A549 (cell line): Measurements from ENCODE around the gene RAD51B. TPM values are rescaled to one million over a fixed set of nuclear protein-coding genes. Genes with fewer than 3 reads are reported as not detected.

Experiments used
- ATAC-seq, 2 experiments: fragments of 200-7000 bp in 1 of 2; fragments of >200 bp in 1 of 2; cut with Nextera tagmentation in 1 of 2; cut with Tn5 transposase in 1 of 2; 3 replicates each; pipeline versions ENCODE4 v1.8.0 to v1.9.1; 2018 to 2020; ENCODE audit warnings: mild to moderate bottlenecking in 1 of 2, moderate library complexity in 1 of 2
- CTCF ChIA-PET: fragments of 300-600 bp; sonication (Branson Sonifier 250); formaldehyde crosslinking; extraction: SDS; loops from one replicate; lab custom pipeline; 2021; ENCODE audit warnings: antibody characterized with exemption, inconsistent platforms; lab: Yijun Ruan, JAX
- POLR2A ChIA-PET: fragments of 350-600 bp; formaldehyde crosslinking; extraction: SDS; loops from one replicate; lab custom pipeline; 2021; ENCODE audit warnings: antibody characterized with exemption, inconsistent platforms; lab: Yijun Ruan, JAX
- DNase-seq, 2 experiments: peaks; one replicate each; pipeline versions ENCODE4 v3.0.0 to v3.0.0-alpha.2; 2011 to 2016; ENCODE audit warnings: low read depth in 1 of 2, low spot score in 1 of 2
- FAIRE-seq: peaks from 2 replicates; lab custom pipeline; 2011; peaks lifted over from hg19 to GRCh38; lab: Jason Lieb, UNC
- H3K27ac ChIP-seq, 2 experiments: fragments of >200 bp; sonication (Bioruptor Twin); formaldehyde crosslinking; 3 replicates each; pipeline ENCODE4 v1.5.1; 2016 to 2017
- H3K4me1 ChIP-seq: fragments of >200 bp; sonication (Bioruptor Twin); formaldehyde crosslinking; 3 replicates; pipeline ENCODE4 v1.6.1; 2016
- H3K4me2 ChIP-seq: fragments of >200 bp; sonication (Bioruptor Twin); formaldehyde crosslinking; 3 replicates; pipeline ENCODE4 v1.6.1; 2016
- H3K4me3 ChIP-seq: fragments of >200 bp; sonication (Bioruptor Twin); formaldehyde crosslinking; 3 replicates; pipeline ENCODE4 v1.5.1; 2016
- H3K9me3 ChIP-seq: fragments of >200 bp; sonication (Bioruptor Twin); formaldehyde crosslinking; 3 replicates; pipeline ENCODE4 v1.6.1; 2016
- FOSL2 ChIP-seq, 2 experiments: fragments of 450-650 bp in 1 of 2; fragments of >200 bp in 1 of 2; sonication (Bioruptor Twin) in 1 of 2; formaldehyde crosslinking; IDR thresholded peaks; 2 replicates each; pipeline versions ENCODE4 v1.5.0 to v1.6.1; 2016 to 2020; ENCODE audit warnings: mild to moderate bottlenecking in 1 of 2, moderate library complexity in 1 of 2
- HDAC2 ChIP-seq: fragments of 200-600 bp; sonication (generic); IDR thresholded peaks from 2 replicates; pipeline ENCODE4 v1.6.1; 2016
- HOXB13 ChIP-seq: fragments of 250-450 bp; sonication (Bioruptor Pico); IDR thresholded peaks from 2 replicates; pipeline ENCODE4 v1.5.0; 2020; ENCODE audit warnings: low read depth, mild to moderate bottlenecking, moderate library complexity
- MAZ ChIP-seq: fragments of 150-350 bp; IDR thresholded peaks from 2 replicates; pipeline ENCODE4 v1.6.1; 2014; ENCODE audit warnings: antibody characterized with exemption, low read depth, low read length, borderline replicate concordance
- NFE2L2 ChIP-seq: fragments of 150-350 bp; conservative IDR thresholded peaks from 2 replicates; pipeline ENCODE4 v1.6.1; 2014; ENCODE audit warnings: low read length
- NPAS2 ChIP-seq: fragments of 250-450 bp; sonication (Bioruptor Pico); IDR thresholded peaks from 2 replicates; pipeline ENCODE4 v1.8.0; 2022; ENCODE audit warnings: mild to moderate bottlenecking, moderate library complexity, borderline replicate concordance
- POLR2AphosphoS2 ChIP-seq: conservative IDR thresholded peaks from 2 replicates; pipeline ENCODE4 v1.6.1; 2012; ENCODE audit warnings: low read length, improper control_type of control experiment, inconsistent platforms
- RARB ChIP-seq: fragments of 250-450 bp; sonication (Bioruptor Pico); IDR thresholded peaks from 2 replicates; pipeline ENCODE4 v1.8.0; 2021; ENCODE audit warnings: mild to moderate bottlenecking, moderate library complexity
- SMC3 ChIP-seq: fragments of >200 bp; sonication (Bioruptor Twin); formaldehyde crosslinking; IDR thresholded peaks from 3 replicates; pipeline ENCODE4 v1.6.1; 2018; ENCODE audit warnings: inconsistent platforms
- TFCP2L1 ChIP-seq: fragments of 250-450 bp; sonication (Bioruptor Pico); IDR thresholded peaks from 2 replicates; pipeline ENCODE4 v1.5.0; 2021; ENCODE audit warnings: mild to moderate bottlenecking
- WGBS: methylation state at CpG from one replicate; pipeline ENCODE4 v1.1.6; 2017; ENCODE audit errors: missing lambda C conversion rate; 5-methylcytosine and 5-hydroxymethylcytosine counted together
- polyA plus RNA-seq, 4 experiments: library from polyadenylated mRNA; depleted of rRNA in 3 of 4; stranded (reverse); fragments of >200 nt; fragmentation: RNase III in 1 of 4; extraction: RNeasy Plus Mini Kit Qiagen cat#74134 plus additional on column Dnase treatment in 1 of 4; gene quantifications; 2 replicates in 3 of 4; 3 replicates in 1 of 4; pipeline ENCODE4 v1.2.3, GENCODE V29; 2011 to 2017
- TF ChIP-seq, protein P1 (sequence below): fragments of 250-450 bp; sonication (Bioruptor Pico); IDR thresholded peaks from 2 replicates; pipeline ENCODE4 v1.5.0; 2021; ENCODE audit warnings: mild to moderate bottlenecking, moderate library complexity, borderline replicate concordance
- TF ChIP-seq, protein P2 (sequence below): fragments of >200 bp; sonication (Bioruptor Twin); formaldehyde crosslinking; IDR thresholded peaks from 3 replicates; pipeline ENCODE4 v1.6.1; 2016
- TF ChIP-seq, protein P3 (sequence below): fragments of >200 bp; sonication (Bioruptor Twin); formaldehyde crosslinking; IDR thresholded peaks from 3 replicates; pipeline ENCODE4 v1.5.1; 2016

The RAD51B gene
- polyA plus RNA-seq, 2 of the 4 experiments (the other 2 are of a cell fraction): 7.2 to 10.8 TPM

DNA sequence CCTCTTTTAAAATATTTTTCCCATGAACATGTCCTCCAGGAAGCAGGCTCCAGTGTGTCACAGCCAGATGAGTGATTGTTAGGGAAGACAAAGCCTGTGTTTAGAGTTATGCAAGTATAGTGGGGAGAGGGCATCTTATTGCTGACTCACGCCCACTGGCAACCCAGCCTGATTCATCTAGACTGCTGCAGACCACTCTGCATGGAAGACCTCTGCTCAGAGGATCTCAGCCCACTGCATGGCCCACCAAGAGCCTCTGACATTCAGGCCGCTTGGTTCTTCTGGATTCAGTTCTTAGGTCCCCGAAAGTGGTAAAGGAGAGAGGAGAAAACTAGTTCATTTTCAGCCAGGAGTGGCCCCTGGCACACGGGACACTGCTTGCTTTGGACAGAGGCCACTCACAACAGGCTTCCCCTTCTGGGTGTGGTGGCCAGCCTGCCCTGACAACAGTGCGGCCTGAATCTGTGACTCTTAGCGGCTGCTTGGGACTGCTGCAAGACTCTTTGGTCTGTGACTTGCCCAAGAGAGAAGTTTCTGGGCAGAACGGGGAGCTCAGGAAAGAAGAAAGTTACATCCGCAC lies 707.0 kb downstream of the RAD51B start:
- no peak overlapping the region for H3K4me2 ChIP-seq
- 70% methylated on average over 8 of the region's 8 CpGs for WGBS
- peaks cover 37% of the 10 kb centered on the region for H3K9me3 ChIP-seq
- ATAC-seq (peak in 1 of 2 experiments; percentile 30; a peak in 2 of 6 replicates), FAIRE-seq (no peak), DNase-seq (peak in 1 of 2 experiments; percentile 29)
- H3K4me1 ChIP-seq: peaks cover 18% of the 10 kb centered on the region
- TF ChIP-seq, protein P1, sequence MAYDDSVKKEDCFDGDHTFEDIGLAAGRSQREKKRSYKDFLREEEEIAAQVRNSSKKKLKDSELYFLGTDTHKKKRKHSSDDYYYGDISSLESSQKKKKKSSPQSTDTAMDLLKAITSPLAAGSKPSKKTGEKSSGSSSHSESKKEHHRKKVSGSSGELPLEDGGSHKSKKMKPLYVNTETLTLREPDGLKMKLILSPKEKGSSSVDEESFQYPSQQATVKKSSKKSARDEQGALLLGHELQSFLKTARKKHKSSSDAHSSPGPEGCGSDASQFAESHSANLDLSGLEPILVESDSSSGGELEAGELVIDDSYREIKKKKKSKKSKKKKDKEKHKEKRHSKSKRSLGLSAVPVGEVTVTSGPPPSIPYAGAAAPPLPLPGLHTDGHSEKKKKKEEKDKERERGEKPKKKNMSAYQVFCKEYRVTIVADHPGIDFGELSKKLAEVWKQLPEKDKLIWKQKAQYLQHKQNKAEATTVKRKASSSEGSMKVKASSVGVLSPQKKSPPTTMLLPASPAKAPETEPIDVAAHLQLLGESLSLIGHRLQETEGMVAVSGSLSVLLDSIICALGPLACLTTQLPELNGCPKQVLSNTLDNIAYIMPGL: no peak
- TF ChIP-seq, protein P2, sequence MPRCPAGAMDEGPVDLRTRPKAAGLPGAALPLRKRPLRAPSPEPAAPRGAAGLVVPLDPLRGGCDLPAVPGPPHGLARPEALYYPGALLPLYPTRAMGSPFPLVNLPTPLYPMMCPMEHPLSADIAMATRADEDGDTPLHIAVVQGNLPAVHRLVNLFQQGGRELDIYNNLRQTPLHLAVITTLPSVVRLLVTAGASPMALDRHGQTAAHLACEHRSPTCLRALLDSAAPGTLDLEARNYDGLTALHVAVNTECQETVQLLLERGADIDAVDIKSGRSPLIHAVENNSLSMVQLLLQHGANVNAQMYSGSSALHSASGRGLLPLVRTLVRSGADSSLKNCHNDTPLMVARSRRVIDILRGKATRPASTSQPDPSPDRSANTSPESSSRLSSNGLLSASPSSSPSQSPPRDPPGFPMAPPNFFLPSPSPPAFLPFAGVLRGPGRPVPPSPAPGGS: no peak
- peak; percentile 48 for TF ChIP-seq NFE2L2
- TF ChIP-seq HDAC2: no peak
- no peak for TF ChIP-seq TFCP2L1
- TF ChIP-seq, protein P3, sequence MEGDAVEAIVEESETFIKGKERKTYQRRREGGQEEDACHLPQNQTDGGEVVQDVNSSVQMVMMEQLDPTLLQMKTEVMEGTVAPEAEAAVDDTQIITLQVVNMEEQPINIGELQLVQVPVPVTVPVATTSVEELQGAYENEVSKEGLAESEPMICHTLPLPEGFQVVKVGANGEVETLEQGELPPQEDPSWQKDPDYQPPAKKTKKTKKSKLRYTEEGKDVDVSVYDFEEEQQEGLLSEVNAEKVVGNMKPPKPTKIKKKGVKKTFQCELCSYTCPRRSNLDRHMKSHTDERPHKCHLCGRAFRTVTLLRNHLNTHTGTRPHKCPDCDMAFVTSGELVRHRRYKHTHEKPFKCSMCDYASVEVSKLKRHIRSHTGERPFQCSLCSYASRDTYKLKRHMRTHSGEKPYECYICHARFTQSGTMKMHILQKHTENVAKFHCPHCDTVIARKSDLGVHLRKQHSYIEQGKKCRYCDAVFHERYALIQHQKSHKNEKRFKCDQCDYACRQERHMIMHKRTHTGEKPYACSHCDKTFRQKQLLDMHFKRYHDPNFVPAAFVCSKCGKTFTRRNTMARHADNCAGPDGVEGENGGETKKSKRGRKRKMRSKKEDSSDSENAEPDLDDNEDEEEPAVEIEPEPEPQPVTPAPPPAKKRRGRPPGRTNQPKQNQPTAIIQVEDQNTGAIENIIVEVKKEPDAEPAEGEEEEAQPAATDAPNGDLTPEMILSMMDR: no peak
- CTCF ChIA-PET: interaction anchor here (1.3 kb wide), 1 partner anchor 37 kb away, joined by 3 read pairs; no protein-coding TSS in a partner anchor
- H3K27ac ChIP-seq: peak overlapping the region; percentile 57 to 69; a peak in 5 of 6 replicates
- H3K4me3 ChIP-seq: no peak overlapping the region
- POLR2A ChIA-PET: no interaction called here

DNA sequence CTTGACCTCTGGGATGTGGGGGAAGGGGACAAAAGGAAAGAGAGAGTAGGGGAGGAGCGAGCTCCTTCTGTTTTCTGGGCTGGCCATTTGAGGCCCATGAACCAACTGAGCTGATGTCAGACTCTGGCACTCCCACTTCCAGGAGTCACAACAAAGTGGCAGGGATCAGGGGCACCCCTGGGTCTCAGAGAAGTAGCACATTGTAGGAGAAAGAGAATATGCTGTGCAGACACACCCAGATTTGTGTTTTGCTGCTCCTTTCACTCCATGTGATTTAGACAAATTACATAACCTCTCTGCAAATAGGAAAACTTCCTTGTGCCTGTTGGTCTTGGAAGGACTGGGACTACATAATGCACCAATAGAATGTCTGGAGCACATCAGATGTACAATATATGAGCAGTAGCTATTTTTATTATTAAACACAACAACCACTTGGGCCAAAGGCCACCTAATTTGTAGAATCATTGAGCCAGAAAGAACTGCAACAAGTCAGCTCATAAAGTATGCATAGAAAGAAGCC lies 707.8 kb downstream of the RAD51B start:
- H3K4me1 ChIP-seq: peaks cover 13% of the 10 kb centered on the region; the same call in 2 of the 3 replicates
- peak overlapping the region; percentile 57 to 69; a peak in 5 of 6 replicates for H3K27ac ChIP-seq
- ChIA-PET POLR2A (no interaction called here), CTCF (interaction anchor here (0.5 kb wide), 1 partner anchor 623 kb away, joined by 3 read pairs; no protein-coding TSS in a partner anchor)
- WGBS: 74% methylated on average over 1 of the region's 1 CpG
- DNase-seq: peak in 1 of 2 experiments; percentile 49
- FAIRE-seq: no peak
- peaks cover 44% of the 10 kb centered on the region for H3K9me3 ChIP-seq
- ATAC-seq: peak in 1 of 2 experiments; percentile 40; a peak in 2 of 6 replicates
- no peak overlapping the region for H3K4me2 ChIP-seq
- TF ChIP-seq MAZ: no peak
- H3K4me3 ChIP-seq: no peak overlapping the region

DNA sequence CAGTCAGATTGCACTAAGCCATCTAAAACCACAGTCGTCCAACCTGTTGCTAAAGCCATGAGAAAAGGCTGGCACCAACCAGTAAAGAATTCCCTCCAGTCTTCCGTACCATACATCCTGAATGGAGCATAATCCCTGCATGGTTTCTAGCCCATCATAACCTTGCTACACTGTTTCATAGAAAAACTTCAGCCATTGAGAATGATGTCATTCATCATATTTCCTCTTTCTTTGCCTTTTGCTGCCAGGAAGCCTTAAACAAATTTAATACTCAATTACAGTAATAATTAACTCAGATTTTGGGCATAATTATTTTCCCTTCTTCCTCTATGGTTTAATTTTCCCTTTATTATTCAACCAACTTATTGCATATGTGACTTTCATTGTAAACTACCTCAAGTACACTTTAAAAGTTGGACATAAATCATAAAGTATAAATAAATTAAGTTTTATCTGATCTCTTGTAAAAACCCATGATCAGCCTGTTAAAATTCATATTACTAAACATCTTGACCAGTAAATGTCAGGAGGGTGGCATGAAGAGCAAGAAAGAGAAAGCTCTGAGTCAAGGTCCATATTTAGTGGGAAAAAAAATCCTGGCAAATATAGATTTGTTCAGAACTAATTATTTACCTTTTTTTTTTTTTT lies 708.6 kb downstream of the RAD51B start:
- FAIRE-seq (no peak), DNase-seq (no peak), ATAC-seq (no peak)
- TF ChIP-seq, protein P3: no peak
- TF ChIP-seq NPAS2 (CRISPR knock-in tag) (no peak), HOXB13 (CRISPR knock-in tag) (no peak), RARB (CRISPR knock-in tag) (no peak), SMC3 (no peak), POLR2AphosphoS2 (no peak), FOSL2 (IDR thresholded peaks at IDR 0.05) (no peak), FOSL2 (CRISPR knock-in tag; IDR thresholded peaks at IDR 0.05) (no peak)
- TF ChIP-seq, all 56 proteins: peak for 0
- Histone ChIP-seq H3K4me2 (no peak overlapping the region), H3K27ac (peak overlapping the region in 1 of 2 experiments; percentile 14; a peak in 2 of 6 replicates), H3K4me3 (no peak overlapping the region), H3K9me3 (peaks cover 50% of the 10 kb centered on the region), H3K4me1 (peaks cover 13% of the 10 kb centered on the region; the same call in 2 of the 3 replicates)
- WGBS: 89% methylated on average over 2 of the region's 2 CpGs
- CTCF ChIA-PET: no interaction called here
- POLR2A ChIA-PET: no interaction called here
